GM18507 (cell line): ENCODE data around the gene PCYOX1L.
A peak's percentile ranks its signal among the peaks of the same experiment; 100 is the strongest.
"Not testable (repeated sequence)": the region's sequence is repeated elsewhere in the genome, so short reads cannot be mapped to it uniquely, and the experiment has no call there.

Source experiments
- DNase-seq: peaks from one replicate; pipeline ENCODE4 v3.0.0; 2011; ENCODE audit warnings: low read depth; ENCODE audit not compliant: insufficient read length; ENCODE audit errors: extremely low spot score
- FAIRE-seq: peaks from 2 replicates; lab custom pipeline; 2011; peaks lifted over from hg19 to GRCh38; lab: Jason Lieb, UNC

The PCYOX1L gene

GRCh38 chr5:149381261-149381985, 23.6 kb downstream of the PCYOX1L start:
- no peak for DNase-seq
- no peak for FAIRE-seq

- FAIRE-seq (peak; percentile 81), DNase-seq (peak; percentile 59)
These were observed 24.1 kb downstream of the PCYOX1L start for GRCh38 chr5:149381986-149382338.

DNA sequence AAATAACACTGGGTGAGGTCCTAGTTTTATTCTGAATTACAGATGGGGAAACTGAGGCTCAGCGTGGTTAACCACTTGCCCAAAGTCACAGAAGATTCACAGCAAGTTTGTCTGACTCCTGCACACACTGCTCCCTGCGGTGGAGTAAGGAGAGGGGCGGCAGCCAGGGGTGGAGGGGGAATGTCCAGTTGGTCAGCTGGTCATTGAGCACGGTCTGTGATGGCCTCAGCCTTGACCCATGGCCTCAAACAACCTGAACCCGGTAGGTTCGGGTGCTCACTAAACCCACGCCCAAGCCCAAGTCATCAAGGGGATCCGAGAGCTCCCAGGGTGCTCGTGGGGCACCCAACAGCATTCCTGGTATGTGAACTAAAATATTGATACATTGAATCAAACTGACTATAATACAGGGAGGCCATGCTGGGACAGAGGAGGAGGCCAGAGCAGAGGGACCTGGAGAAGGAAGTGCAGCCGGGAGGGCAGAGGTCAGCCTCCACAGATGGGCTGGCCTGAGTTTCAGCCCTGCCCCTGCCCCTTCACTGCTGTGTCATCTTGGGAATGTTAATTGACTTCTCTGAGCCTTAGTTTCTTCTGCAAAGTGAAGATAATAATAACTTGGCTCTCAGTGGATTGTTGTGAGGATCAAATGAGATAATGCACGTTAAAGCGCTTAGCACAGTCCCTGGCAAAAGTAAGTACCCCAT, 24.8 kb downstream of the PCYOX1L start:
- FAIRE-seq, result no peak

GRCh38 chr5:149383399-149383798, 25.6 kb downstream of the PCYOX1L start:
- DNase-seq (no peak), FAIRE-seq (no peak)

More for the DNA sequence above, 24.8 kb downstream of the PCYOX1L start:
- DNase-seq, result no peak

GRCh38 chr5:149386166-149386565, 28.3 kb downstream of the PCYOX1L start:
- no peak for FAIRE-seq
- no peak for DNase-seq

DNA sequence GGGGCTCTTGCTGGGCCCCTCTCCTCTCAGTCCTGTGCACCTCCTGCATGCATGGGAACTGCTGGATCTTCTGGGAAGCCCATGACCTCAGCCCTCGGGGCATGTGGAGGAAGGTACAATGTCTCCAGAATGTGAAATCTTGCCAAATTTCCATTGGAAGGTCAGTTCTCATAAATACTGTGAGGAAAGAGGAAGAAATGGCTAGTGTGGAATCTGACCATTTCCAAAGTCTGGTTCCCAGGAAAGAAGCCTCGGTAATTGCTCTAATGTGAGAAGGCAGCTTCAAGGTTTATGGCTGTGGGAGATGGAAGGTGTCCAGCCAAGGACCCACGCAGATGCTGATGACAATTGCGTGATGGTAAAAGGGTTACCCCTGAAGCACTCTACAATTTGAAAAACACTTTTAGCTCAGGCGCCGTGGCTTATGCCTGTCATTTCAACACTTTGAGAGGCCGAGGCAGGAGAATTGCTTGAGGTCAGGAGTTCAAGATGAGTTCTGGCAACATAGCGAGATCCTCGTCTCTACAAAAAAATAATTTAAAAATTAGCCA, 29.3 kb downstream of the PCYOX1L start:
- no peak for DNase-seq

GRCh38 chr5:149387982-149388381, 30.1 kb downstream of the PCYOX1L start:
- FAIRE-seq, result no peak
- DNase-seq, result no peak

More for the DNA sequence above, 29.3 kb downstream of the PCYOX1L start:
- FAIRE-seq, result no peak

GRCh38 chr5:149388498-149389190, 30.8 kb downstream of the PCYOX1L start:
- DNase-seq (no peak), FAIRE-seq (no peak)

DNA sequence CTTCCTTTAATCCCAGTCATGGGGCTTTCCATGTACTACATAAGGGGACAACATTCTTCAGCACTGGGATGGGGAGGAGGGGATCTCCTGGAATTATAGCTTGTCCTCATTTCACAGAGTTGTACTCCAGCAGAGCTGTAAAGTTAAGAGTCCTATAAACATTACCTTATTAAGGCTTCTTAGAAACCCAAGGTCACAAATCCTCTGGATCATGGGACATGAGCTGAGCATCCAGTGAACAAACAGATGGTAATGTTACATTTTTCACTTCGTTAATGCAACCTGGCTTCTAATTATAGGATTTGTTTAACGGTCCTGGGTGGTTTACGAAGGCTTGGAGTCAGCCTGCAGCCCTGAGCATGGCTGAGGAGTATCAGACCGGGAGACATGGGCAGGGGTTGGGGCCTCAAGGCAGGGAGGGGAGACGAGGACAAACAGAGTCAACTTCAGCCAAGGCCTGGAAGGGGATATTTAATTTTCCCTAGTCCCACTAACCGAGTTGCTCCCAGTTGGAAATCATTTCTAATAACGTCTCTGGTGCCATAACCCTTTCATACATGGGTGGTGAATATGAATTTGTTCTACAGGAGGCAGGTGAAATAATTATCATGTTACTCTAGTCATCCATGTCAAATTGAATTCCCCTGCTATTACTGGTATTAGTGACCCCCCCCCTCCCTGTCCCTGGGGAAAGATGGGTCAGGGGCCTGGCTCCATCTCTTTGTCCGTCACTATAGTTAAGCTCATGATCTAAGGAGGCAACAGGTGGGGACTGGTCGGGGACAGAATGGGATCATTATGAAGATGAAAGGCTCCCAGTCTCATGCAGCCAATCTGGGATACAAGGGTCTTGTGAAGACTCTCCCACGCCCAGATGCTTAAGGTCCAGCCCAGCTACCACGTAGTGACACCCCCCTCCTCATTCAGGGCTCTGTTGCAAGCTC, 32.0 kb downstream of the PCYOX1L start:
- FAIRE-seq, result no peak

DNA sequence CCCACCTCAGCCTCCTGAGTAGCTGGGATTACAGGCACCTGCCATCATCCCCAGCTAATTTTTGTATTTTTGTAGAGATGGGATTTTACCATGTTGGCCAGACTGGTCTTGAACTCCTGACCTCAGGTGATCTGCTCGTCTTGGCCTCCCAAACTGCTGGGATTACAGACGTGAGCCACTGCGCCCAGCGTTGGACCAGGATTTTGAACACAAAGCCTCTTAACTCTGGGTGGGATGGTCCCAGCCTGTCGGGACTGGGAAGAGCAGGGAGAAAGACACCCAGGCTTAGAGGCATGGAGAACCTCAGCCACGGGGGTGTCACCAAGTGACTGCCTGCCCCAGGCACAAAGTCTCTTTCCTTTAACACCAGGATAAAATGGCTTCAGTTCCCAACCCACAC, 33.2 kb downstream of the PCYOX1L start:
- not testable (repeated sequence) for FAIRE-seq, DNase-seq

More for the DNA sequence above, 32.0 kb downstream of the PCYOX1L start:
- no peak for DNase-seq

- DNase-seq, result no peak
- FAIRE-seq, result no peak
These were observed 33.7 kb downstream of the PCYOX1L start for GRCh38 chr5:149391524-149391923.

GRCh38 chr5:149392718-149393117, 34.9 kb downstream of the PCYOX1L start:
- no peak for FAIRE-seq
- DNase-seq, result no peak

DNA sequence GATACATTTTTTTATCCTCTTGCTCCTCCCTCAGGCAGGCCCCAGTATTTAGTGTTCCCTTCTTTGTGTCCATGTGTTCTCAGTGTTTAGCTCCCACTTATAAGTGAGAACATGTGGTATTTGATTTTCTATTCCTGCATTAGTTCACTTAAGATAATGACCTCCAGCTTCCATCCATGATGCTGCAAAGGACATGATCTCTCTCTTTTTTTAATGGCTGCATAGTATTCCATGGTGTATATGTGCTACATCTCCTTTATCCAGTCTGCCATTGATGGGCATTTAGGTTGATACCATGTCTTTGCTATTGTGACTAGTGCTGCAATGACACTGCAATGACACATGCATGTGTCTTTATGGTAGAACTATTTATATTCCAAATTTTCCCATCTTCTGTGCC, 37.1 kb downstream of the PCYOX1L start:
- not testable (repeated sequence) for FAIRE-seq

DNA sequence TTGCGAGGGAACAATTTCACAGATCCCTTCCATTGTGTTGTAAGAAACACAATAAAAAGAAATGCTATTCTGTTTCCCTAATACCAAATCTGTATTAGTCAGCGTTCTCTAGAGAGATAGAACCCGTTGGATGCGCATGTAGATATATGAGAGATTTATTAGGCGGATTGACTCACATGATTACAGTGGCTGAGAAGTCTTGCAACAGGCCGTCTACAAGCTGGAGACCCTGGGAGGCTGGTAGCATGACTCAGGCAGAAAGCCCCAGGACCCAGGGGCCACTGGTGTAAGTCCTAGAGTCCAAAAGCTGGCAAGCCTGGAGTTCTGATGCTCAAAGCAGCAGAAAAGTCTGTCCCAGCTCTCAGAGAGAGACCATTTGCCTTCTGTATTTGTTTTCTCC, 39.7 kb downstream of the PCYOX1L start:
- FAIRE-seq, result no peak
- DNase-seq, result no peak

More for the DNA sequence above, 37.1 kb downstream of the PCYOX1L start:
- not testable (repeated sequence) for DNase-seq

- DNase-seq, FAIRE-seq: not testable (repeated sequence)
These were observed 41.0 kb downstream of the PCYOX1L start for GRCh38 chr5:149398747-149399266.

GRCh38 chr5:149399775-149400174, 41.9 kb downstream of the PCYOX1L start:
- FAIRE-seq, result no peak
- DNase-seq, result no peak

GRCh38 chr5:149400304-149400703, 42.5 kb downstream of the PCYOX1L start:
- no peak for DNase-seq
- FAIRE-seq, result no peak

DNA sequence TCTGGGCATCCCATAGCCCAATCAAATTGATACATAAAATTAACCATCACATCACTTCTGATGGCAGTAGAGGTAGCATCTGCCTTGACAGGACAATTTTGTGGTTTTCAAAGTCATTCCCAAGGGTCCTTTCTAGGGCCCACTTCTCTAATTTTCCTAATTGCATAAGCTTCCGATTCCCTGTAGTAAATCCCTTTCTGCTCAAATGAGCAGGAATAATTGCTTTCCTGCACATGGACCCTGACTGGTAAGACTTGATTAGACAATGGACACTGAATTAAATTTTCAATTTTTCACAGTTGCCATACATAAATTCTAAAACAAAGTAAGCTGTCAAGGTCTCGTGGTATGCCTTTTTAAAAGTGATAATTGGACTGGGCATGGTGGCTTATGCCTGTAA, 43.2 kb downstream of the PCYOX1L start:
- FAIRE-seq (no peak), DNase-seq (no peak)

DNA sequence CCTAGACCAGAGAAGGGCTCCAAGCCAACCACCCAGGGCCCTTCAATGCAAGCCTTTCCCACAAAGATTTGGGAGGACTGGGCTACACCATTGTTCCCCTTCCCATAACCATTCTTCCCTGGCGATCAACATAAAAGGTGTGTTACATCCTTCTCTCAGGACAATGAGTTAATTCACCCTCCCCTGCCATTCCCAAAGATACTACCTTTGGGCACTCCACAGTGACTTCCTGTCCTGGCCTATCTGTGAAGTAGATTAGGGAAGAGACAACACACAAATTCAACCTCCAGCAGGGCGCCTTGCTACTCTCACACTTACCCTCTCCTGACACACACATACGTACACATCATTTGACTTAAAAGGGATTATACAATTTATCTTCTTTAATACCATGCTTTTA, 44.4 kb downstream of the PCYOX1L start:
- FAIRE-seq (no peak), DNase-seq (no peak)
